Endothelial cell of umbilical vein (primary cell): Measurements from ENCODE around the gene ADSS1. TPM values are rescaled to one million over a fixed set of nuclear protein-coding genes. Genes with fewer than 3 reads are reported as not detected.

Experiments used
- BruUV-seq: library from RNA; stranded (reverse); fragments of 400-500 nt; replicated peaks from 2 replicates; lab custom pipeline; 2021; lab: Mats Ljungman, UMichigan
- CTCF ChIA-PET: fragments of 300-600, 350-600 bp; sonication (Branson Sonifier 250); formaldehyde crosslinking; loops from one replicate; lab custom pipeline; 2021; ENCODE audit warnings: antibody characterized with exemption, inconsistent platforms; lab: Charles Lee
- POLR2A ChIA-PET: fragments of 300-600, 350-600 bp; sonication (Branson Sonifier 250); formaldehyde crosslinking; loops from one replicate; lab custom pipeline; 2021; ENCODE audit warnings: antibody characterized with exemption, inconsistent platforms; lab: Charles Lee
- DNase-seq: peaks from one replicate; pipeline ENCODE4 v3.0.0-alpha.2; 2011; ENCODE audit warnings: low read depth, low spot score
- FAIRE-seq: peaks from 2 replicates; lab custom pipeline; 2011; peaks lifted over from hg19 to GRCh38; lab: Jason Lieb, UNC
- H2AFZ ChIP-seq: 2 replicates; pipeline ENCODE4 v1.6.0; 2012; ENCODE audit warnings: low read depth, low read length, control low read depth, inconsistent platforms
- H3K27ac ChIP-seq: 2 replicates; pipeline ENCODE4 v1.5.1; 2011; ENCODE audit warnings: low read depth, mild to moderate bottlenecking, control low read depth, low read length, moderate library complexity; ENCODE audit not compliant: insufficient read depth
- H3K27me3 ChIP-seq, 2 experiments: 2 replicates each; pipeline versions ENCODE4 v1.6.0 to v1.6.1; 2011; ENCODE audit warnings: low read length in 2 of 2, mixed read lengths in 1 of 2; ENCODE audit not compliant: control insufficient read depth in 2 of 2, insufficient read depth in 2 of 2
- H3K36me3 ChIP-seq, 2 experiments: 2 replicates in 1 of 2; 3 replicates in 1 of 2; pipeline ENCODE4 v1.5.1; 2011; ENCODE audit warnings: low read length in 2 of 2, mild to moderate bottlenecking in 1 of 2, moderate library complexity in 1 of 2; ENCODE audit not compliant: control insufficient read depth in 2 of 2, insufficient read depth in 2 of 2; ENCODE audit errors: extremely low read depth in 1 of 2
- H3K4me1 ChIP-seq: 3 replicates; pipeline ENCODE4 v1.5.1; 2011; ENCODE audit warnings: mild to moderate bottlenecking, low read length; ENCODE audit not compliant: control insufficient read depth, insufficient read depth; ENCODE audit errors: extremely low read depth
- H3K4me2 ChIP-seq: 2 replicates; pipeline ENCODE4 v1.6.1; 2011; ENCODE audit warnings: low read length, control low read depth, mixed read lengths; ENCODE audit not compliant: insufficient read depth
- H3K4me3 ChIP-seq, 3 experiments: fragments of 200-600 bp in 1 of 3; sonication (generic), shearing (Covaris generic) in 1 of 3; replicated peaks in 1 of 3; 2 replicates each; pipeline ENCODE4 v1.5.1; 2011 to 2016; ENCODE audit warnings: control low read depth in 3 of 3, low read length in 3 of 3, mild to moderate bottlenecking in 2 of 3, inconsistent platforms in 1 of 3, low read depth in 1 of 3, moderate library complexity in 1 of 3; ENCODE audit not compliant: insufficient read depth in 1 of 3
- H3K79me2 ChIP-seq: 2 replicates; pipeline ENCODE4 v1.6.0; 2012; ENCODE audit warnings: low read length, inconsistent platforms; ENCODE audit not compliant: control insufficient read depth, insufficient read depth
- H3K9ac ChIP-seq: replicated peaks from 2 replicates; pipeline ENCODE3; 2011; ENCODE audit warnings: low read length, control low read depth; ENCODE audit not compliant: insufficient read depth; ENCODE audit errors: extremely low read depth
- H3K9me1 ChIP-seq: replicated peaks from 3 replicates; pipeline ENCODE4 v1.6.0; 2011; ENCODE audit warnings: mild to moderate bottlenecking, low read length; ENCODE audit not compliant: control insufficient read depth, insufficient read depth; ENCODE audit errors: extremely low read depth
- H3K9me3 ChIP-seq: replicated peaks from 2 replicates; pipeline ENCODE4 v1.5.1; 2012; ENCODE audit warnings: low read length, inconsistent platforms; ENCODE audit not compliant: control insufficient read depth, insufficient read depth
- H4K20me1 ChIP-seq: replicated peaks from 2 replicates; pipeline ENCODE3; 2011; ENCODE audit warnings: mild to moderate bottlenecking, low read length; ENCODE audit not compliant: control insufficient read depth, insufficient read depth; ENCODE audit errors: extremely low read depth
- EZH2 ChIP-seq: IDR thresholded peaks from 2 replicates; pipeline ENCODE4 v1.6.1; 2012; ENCODE audit warnings: borderline replicate concordance, low read depth, mild to moderate bottlenecking, moderate library complexity, low read length, inconsistent platforms; ENCODE audit not compliant: severe bottlenecking
- FOS ChIP-seq: IDR thresholded peaks from 2 replicates; pipeline ENCODE4 v1.6.1; 2011; ENCODE audit warnings: mild to moderate bottlenecking, low read length, moderate library complexity, borderline replicate concordance; ENCODE audit not compliant: insufficient read depth
- GATA2 ChIP-seq: IDR thresholded peaks from 2 replicates; pipeline ENCODE4 v1.7.0; 2011; ENCODE audit warnings: low read depth, mild to moderate bottlenecking, moderate library complexity, mixed read lengths, low read length; ENCODE audit not compliant: insufficient read length, insufficient read depth
- JUN ChIP-seq: IDR thresholded peaks from 2 replicates; pipeline ENCODE4 v1.6.1; 2011; ENCODE audit warnings: borderline replicate concordance, low read depth; ENCODE audit not compliant: insufficient read length, insufficient read depth
- MYC ChIP-seq: IDR thresholded peaks from one replicate; pipeline ENCODE4 v1.6.1; 2011; ENCODE audit warnings: mild to moderate bottlenecking, low read depth, low read length
- POLR2A ChIP-seq: IDR thresholded peaks from 2 replicates; pipeline ENCODE4 v1.6.1; 2012; ENCODE audit warnings: low read depth, mild to moderate bottlenecking, control low read depth, low read length
- POLR2AphosphoS5 ChIP-seq: IDR thresholded peaks from 2 replicates; pipeline ENCODE4 v1.6.1; 2012; ENCODE audit warnings: low read depth, mild to moderate bottlenecking, control low read depth, low read length, moderate library complexity; ENCODE audit not compliant: insufficient read depth
- dilution Hi-C: fragments of 300-500 bp; cut with MboI; formaldehyde crosslinking; loops from one replicate; pipeline ENCODE4 v1.15.0; 2019; ENCODE audit warnings: low sequenced_read_pairs; ENCODE audit not compliant: extremely low pct_ligation_motif_present
- intact Hi-C: fragments of 100-400 bp; cut with micrococcal nuclease; formaldehyde crosslinking; loops from one replicate; pipeline ENCODE4 v1.10.0; 2022
- polyA plus RNA-seq, 4 experiments: library from polyadenylated mRNA; depleted of rRNA in 3 of 4; stranded (reverse) in 3 of 4; unstranded in 1 of 4; fragments of >200 nt; gene quantifications; 2 replicates each; pipeline versions ENCODE4 v1.2.1 to v1.2.3, GENCODE V29; 2011 to 2012; ENCODE audit warnings: missing spikeins in 1 of 4
- total RNA-seq: library from RNA; stranded (reverse); gene quantifications from 2 replicates; pipeline ENCODE4 v1.2.3, GENCODE V29; 2021
- TF ChIP-seq, protein P1 (sequence below): IDR thresholded peaks from 2 replicates; pipeline ENCODE4 v1.6.1; 2011; ENCODE audit not compliant: insufficient read depth, insufficient read length
- TF ChIP-seq, protein P2 (sequence below), 2 donors: IDR thresholded peaks; 1 replicate in 1 of 2; 2 replicates in 1 of 2; pipeline ENCODE4 v1.5.1; 2011; ENCODE audit warnings: low read length in 2 of 2, mild to moderate bottlenecking in 2 of 2, moderate library complexity in 2 of 2, control low read depth in 1 of 2, inconsistent platforms in 1 of 2, low read depth in 1 of 2; ENCODE audit not compliant: insufficient read depth in 1 of 2; ENCODE audit errors: extremely low read depth in 1 of 2

ADSS1 gene
- total and polyA plus RNA-seq, 2 donors (not counting 3 experiments of a cell fraction or from before 2014, with no cell fraction given) = 1.9 TPM

DNA sequence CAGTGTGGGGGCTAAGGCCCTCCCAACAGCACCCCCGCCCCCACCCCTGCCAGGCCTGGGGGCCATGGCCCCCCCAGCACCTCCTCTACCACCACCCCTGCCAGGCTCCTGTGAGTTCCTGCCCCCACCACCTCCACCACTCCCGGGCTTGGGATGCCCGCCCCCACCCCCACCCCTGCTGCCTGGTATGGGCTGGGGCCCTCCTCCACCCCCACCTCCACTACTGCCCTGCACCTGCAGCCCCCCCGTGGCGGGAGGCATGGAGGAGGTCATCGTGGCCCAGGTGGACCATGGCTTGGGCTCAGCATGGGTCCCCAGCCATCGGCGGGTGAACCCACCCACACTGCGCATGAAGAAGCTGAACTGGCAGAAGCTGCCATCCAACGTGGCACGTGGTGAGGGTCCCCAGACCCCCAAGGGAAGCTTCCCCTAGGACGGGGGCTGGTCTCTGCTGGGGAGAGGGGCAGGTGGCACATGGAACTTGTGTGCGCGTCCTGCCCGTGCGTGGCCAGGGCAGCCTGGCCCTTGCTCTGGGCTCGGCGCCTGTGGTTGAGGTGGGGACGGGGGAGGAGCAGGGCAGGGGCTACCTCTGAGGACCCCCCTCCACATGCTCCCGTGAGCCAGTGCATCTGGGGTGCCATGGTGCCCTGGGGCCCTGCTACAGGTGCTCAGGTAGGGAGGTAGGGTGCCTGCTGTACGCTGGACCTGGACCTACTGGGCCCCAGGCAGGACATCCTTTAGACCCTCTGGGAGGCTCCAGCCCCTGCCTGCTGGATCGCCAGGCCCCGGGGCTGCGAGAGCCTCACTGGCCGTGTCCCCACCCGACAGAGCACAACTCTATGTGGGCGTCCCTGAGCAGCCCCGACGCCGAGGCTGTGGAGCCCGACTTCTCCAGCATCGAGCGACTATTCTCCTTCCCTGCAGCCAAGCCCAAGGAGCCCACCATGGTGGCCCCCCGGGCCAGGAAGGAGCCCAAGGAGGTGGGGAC is 16.1 kb upstream of the ADSS1 start:
- POLR2A ChIA-PET = no interaction called here
- BruUV-seq = TSS peak; percentile 16
- H2AFZ ChIP-seq = no peak overlapping the region

More for the DNA sequence above, 16.1 kb upstream of the ADSS1 start:
- Histone ChIP-seq H3K36me3 (peaks cover 14 to 32% of the 10 kb centered on the region in 2 experiments), H4K20me1 (no peaks in the 10 kb centered on the region), H3K9me3 (no peaks in the 10 kb centered on the region), H3K4me3 (no peak overlapping the region), H3K9me1 (no peaks in the 10 kb centered on the region), H3K9ac (no peak overlapping the region), H3K4me1 (no peaks in the 10 kb centered on the region), H3K27me3 (no peaks in the 10 kb centered on the region), H3K27ac (no peak overlapping the region), H3K79me2 (no peaks in the 10 kb centered on the region), H3K4me2 (no peak overlapping the region)
- CTCF ChIA-PET = interaction anchor here (0.7 to 2.2 kb wide), 10 partner anchors 26 to 60 kb away, joined by 3 to 30 read pairs (median 5); no protein-coding TSS in a partner anchor
- TF ChIP-seq MYC (no peak), FOS (no peak), POLR2AphosphoS5 (no peak), JUN (no peak), EZH2 (no peak), POLR2A (no peak), GATA2 (no peak)
- TF ChIP-seq, protein P1, sequence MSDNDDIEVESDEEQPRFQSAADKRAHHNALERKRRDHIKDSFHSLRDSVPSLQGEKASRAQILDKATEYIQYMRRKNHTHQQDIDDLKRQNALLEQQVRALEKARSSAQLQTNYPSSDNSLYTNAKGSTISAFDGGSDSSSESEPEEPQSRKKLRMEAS = no peak
- TF ChIP-seq, protein P2, sequence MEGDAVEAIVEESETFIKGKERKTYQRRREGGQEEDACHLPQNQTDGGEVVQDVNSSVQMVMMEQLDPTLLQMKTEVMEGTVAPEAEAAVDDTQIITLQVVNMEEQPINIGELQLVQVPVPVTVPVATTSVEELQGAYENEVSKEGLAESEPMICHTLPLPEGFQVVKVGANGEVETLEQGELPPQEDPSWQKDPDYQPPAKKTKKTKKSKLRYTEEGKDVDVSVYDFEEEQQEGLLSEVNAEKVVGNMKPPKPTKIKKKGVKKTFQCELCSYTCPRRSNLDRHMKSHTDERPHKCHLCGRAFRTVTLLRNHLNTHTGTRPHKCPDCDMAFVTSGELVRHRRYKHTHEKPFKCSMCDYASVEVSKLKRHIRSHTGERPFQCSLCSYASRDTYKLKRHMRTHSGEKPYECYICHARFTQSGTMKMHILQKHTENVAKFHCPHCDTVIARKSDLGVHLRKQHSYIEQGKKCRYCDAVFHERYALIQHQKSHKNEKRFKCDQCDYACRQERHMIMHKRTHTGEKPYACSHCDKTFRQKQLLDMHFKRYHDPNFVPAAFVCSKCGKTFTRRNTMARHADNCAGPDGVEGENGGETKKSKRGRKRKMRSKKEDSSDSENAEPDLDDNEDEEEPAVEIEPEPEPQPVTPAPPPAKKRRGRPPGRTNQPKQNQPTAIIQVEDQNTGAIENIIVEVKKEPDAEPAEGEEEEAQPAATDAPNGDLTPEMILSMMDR (IDR thresholded peaks at IDR 0.05; ENCODE audit: extremely low read depth in 1 of 2, insufficient read depth in 1 of 2, low read depth in 1 of 2, low read length in 2 of 2) = no peak
- dilution Hi-C loops = no loop called here
- no peak for FAIRE-seq
- intact Hi-C loops = loop anchor here (1.0 kb wide), 2 partner anchors 43 to 58 kb away; no protein-coding TSS in a partner anchor
- no peak for DNase-seq
